ENCODE data around the gene MUC7. TPM values are rescaled to one million over a fixed set of nuclear protein-coding genes. Genes with fewer than 3 reads are reported as not detected.
"Not testable (repeated sequence)": the region's sequence is repeated elsewhere in the genome, so short reads cannot be mapped to it uniquely, and the experiment has no call there.

The MUC7 gene
- polyA plus RNA-seq, 1 donor (not counting 4 experiments of a cell fraction or from before 2014, with no cell fraction given), result not detected

GRCh38 chr4:70488748-70489147, 16.8 kb downstream of the MUC7 start:
- no peaks in the 10 kb centered on the region for H3K27me3 ChIP-seq (ENCODE audit: control insufficient read depth, extremely low read depth, insufficient read depth, low read length)
- no peak overlapping the region for H3K9ac ChIP-seq (ENCODE audit: control insufficient read depth, extremely low read depth, insufficient read depth, low read length)
- H3K4me1 ChIP-seq (ENCODE audit: control insufficient read depth, extremely low read depth, insufficient read depth, low read length), result no peaks in the 10 kb centered on the region
- no peak for FAIRE-seq
- DNase-seq (ENCODE audit: low read depth, low spot score), result no peak
- no peaks in the 10 kb centered on the region for H3K36me3 ChIP-seq (ENCODE audit: control insufficient read depth in 2 of 2, extremely low read depth in 1 of 2, insufficient read depth in 2 of 2, low read length in 2 of 2)
- H2AFZ ChIP-seq (ENCODE audit: control insufficient read depth, low read length), result no peak overlapping the region
- no peak for TF ChIP-seq EZH2 (IDR thresholded peaks at IDR 0.05; ENCODE audit: low read length)
- TF ChIP-seq CTCF (optimal IDR thresholded peaks at IDR 0.05 in 1 of 3, IDR thresholded peaks at IDR 0.05 in 1 of 3, conservative IDR thresholded peaks at IDR 0.05 in 1 of 3; ENCODE audit: extremely low read depth in 1 of 3, insufficient read depth in 2 of 3, low read length in 3 of 3), result no peak
- no peaks in the 10 kb centered on the region for H3K79me2 ChIP-seq (ENCODE audit: control insufficient read depth, insufficient read depth, low read length)
- no peak overlapping the region for H3K27ac ChIP-seq (ENCODE audit: control insufficient read depth, insufficient read depth, low read length)
- H3K4me2 ChIP-seq (ENCODE audit: control insufficient read depth, extremely low read depth, insufficient read depth, low read depth, low read length), result no peak overlapping the region
- no peak overlapping the region for H3K4me3 ChIP-seq (ENCODE audit: control insufficient read depth in 2 of 3, extremely low read depth in 1 of 3, insufficient read depth in 2 of 3, low read depth in 1 of 3, low read length in 3 of 3)
- H3K9me1 ChIP-seq (ENCODE audit: control insufficient read depth, extremely low read depth, insufficient read depth, low read length), result no peaks in the 10 kb centered on the region
- H4K20me1 ChIP-seq (ENCODE audit: control insufficient read depth, extremely low read depth, insufficient read depth, low read length), result no peaks in the 10 kb centered on the region
- dilution Hi-C loops (cut with MboI; ENCODE audit: extremely low pct_ligation_motif_present, low sequenced_read_pairs), result no loop called here
- H3K9me3 ChIP-seq (ENCODE audit: control insufficient read depth, low read depth, low read length), result no peaks in the 10 kb centered on the region

- no peak overlapping the region for H3K27ac ChIP-seq (ENCODE audit: control insufficient read depth, insufficient read depth, low read length)
- dilution Hi-C loops (cut with MboI; ENCODE audit: extremely low pct_ligation_motif_present, low sequenced_read_pairs), result no loop called here
- no peak for TF ChIP-seq CTCF (optimal IDR thresholded peaks at IDR 0.05 in 1 of 3, IDR thresholded peaks at IDR 0.05 in 1 of 3, conservative IDR thresholded peaks at IDR 0.05 in 1 of 3; ENCODE audit: extremely low read depth in 1 of 3, insufficient read depth in 2 of 3, low read length in 3 of 3)
- no peak for TF ChIP-seq EZH2 (IDR thresholded peaks at IDR 0.05; ENCODE audit: low read length)
- no peak overlapping the region for H3K4me3 ChIP-seq (ENCODE audit: control insufficient read depth in 2 of 3, extremely low read depth in 1 of 3, insufficient read depth in 2 of 3, low read depth in 1 of 3, low read length in 3 of 3)
- no peak overlapping the region for H2AFZ ChIP-seq (ENCODE audit: control insufficient read depth, low read length)
- no peaks in the 10 kb centered on the region for H3K79me2 ChIP-seq (ENCODE audit: control insufficient read depth, insufficient read depth, low read length)
- no peaks in the 10 kb centered on the region for H3K4me1 ChIP-seq (ENCODE audit: control insufficient read depth, extremely low read depth, insufficient read depth, low read length)
- no peaks in the 10 kb centered on the region for H3K36me3 ChIP-seq (ENCODE audit: control insufficient read depth in 2 of 2, extremely low read depth in 1 of 2, insufficient read depth in 2 of 2, low read length in 2 of 2)
- DNase-seq (ENCODE audit: low read depth, low spot score) (no peak), FAIRE-seq (no peak)
- H3K9ac ChIP-seq (ENCODE audit: control insufficient read depth, extremely low read depth, insufficient read depth, low read length), result no peak overlapping the region
- H3K9me3 ChIP-seq (ENCODE audit: control insufficient read depth, low read depth, low read length), result no peaks in the 10 kb centered on the region
- H4K20me1 ChIP-seq (ENCODE audit: control insufficient read depth, extremely low read depth, insufficient read depth, low read length), result no peaks in the 10 kb centered on the region
- no peaks in the 10 kb centered on the region for H3K27me3 ChIP-seq (ENCODE audit: control insufficient read depth, extremely low read depth, insufficient read depth, low read length)
- no peak overlapping the region for H3K4me2 ChIP-seq (ENCODE audit: control insufficient read depth, extremely low read depth, insufficient read depth, low read depth, low read length)
- H3K9me1 ChIP-seq (ENCODE audit: control insufficient read depth, extremely low read depth, insufficient read depth, low read length), result no peaks in the 10 kb centered on the region
Measured at GRCh38 chr4:70496231-70496630, 24.2 kb downstream of the MUC7 start.

GRCh38 chr4:70501838-70502237, 29.8 kb downstream of the MUC7 start:
- H3K27ac ChIP-seq (ENCODE audit: control insufficient read depth, insufficient read depth, low read length); H3K9me3 ChIP-seq (ENCODE audit: control insufficient read depth, low read depth, low read length); H3K79me2 ChIP-seq (ENCODE audit: control insufficient read depth, insufficient read depth, low read length); H3K4me1 ChIP-seq (ENCODE audit: control insufficient read depth, extremely low read depth, insufficient read depth, low read length); H3K4me2 ChIP-seq (ENCODE audit: control insufficient read depth, extremely low read depth, insufficient read depth, low read depth, low read length); H3K9me1 ChIP-seq (ENCODE audit: control insufficient read depth, extremely low read depth, insufficient read depth, low read length); H3K9ac ChIP-seq (ENCODE audit: control insufficient read depth, extremely low read depth, insufficient read depth, low read length); DNase-seq (ENCODE audit: low read depth, low spot score); H2AFZ ChIP-seq (ENCODE audit: control insufficient read depth, low read length); H3K4me3 ChIP-seq (ENCODE audit: control insufficient read depth in 2 of 3, extremely low read depth in 1 of 3, insufficient read depth in 2 of 3, low read depth in 1 of 3, low read length in 3 of 3); H3K36me3 ChIP-seq (ENCODE audit: control insufficient read depth in 2 of 2, extremely low read depth in 1 of 2, insufficient read depth in 2 of 2, low read length in 2 of 2); H3K27me3 ChIP-seq (ENCODE audit: control insufficient read depth, extremely low read depth, insufficient read depth, low read length); dilution Hi-C loops (cut with MboI; ENCODE audit: extremely low pct_ligation_motif_present, low sequenced_read_pairs); H4K20me1 ChIP-seq (ENCODE audit: control insufficient read depth, extremely low read depth, insufficient read depth, low read length); FAIRE-seq: not testable (repeated sequence)

Measured in keratinocyte (primary cell).